ENCODE measurements around the gene LRMDA. TPM values are rescaled to one million over a fixed set of nuclear protein-coding genes. Genes with fewer than 3 reads are reported as not detected.

The LRMDA gene
- total RNA-seq, 3 donors from 2014 or later = 8.3 to 17.1 (median 11.1) TPM

DNA sequence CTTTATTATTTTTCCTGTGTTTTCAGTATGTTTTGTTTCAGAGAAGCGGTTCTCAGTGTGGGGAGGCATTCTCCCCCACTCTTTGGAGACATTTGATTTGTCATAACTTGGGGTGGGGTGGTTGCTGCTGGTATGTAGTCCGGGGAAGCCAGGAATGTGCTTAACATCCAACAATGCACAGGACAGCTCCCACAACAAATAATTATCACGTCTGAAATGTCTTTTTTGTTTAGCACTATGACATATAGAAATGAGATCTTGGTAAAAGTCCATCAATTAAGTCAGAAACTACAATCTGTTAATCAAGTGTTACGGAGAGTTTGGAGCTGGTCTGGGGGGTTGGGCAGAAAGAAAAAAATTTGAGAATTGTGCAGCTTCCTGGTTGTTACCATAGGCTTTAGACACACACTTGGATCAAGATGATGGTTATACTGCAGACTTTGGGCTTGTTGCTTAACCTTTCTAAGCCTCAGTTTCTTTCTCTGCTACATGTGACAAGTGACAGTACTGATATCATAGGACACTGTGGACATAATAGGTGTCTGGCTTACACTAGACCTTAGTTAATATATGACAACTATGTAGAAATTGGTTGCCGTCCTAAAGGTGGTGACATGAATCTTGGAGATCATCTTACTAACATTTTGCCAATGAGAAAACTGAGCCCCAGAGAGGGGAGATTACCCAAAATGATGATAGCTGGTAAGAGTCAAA is 113.7 kb downstream of the LRMDA start:
- TF ChIP-seq POLR2A (IDR thresholded peaks at IDR 0.05) (no peak), POLR2AphosphoS5 (IDR thresholded peaks at IDR 0.05) (no peak)
- TF ChIP-seq, protein P1, sequence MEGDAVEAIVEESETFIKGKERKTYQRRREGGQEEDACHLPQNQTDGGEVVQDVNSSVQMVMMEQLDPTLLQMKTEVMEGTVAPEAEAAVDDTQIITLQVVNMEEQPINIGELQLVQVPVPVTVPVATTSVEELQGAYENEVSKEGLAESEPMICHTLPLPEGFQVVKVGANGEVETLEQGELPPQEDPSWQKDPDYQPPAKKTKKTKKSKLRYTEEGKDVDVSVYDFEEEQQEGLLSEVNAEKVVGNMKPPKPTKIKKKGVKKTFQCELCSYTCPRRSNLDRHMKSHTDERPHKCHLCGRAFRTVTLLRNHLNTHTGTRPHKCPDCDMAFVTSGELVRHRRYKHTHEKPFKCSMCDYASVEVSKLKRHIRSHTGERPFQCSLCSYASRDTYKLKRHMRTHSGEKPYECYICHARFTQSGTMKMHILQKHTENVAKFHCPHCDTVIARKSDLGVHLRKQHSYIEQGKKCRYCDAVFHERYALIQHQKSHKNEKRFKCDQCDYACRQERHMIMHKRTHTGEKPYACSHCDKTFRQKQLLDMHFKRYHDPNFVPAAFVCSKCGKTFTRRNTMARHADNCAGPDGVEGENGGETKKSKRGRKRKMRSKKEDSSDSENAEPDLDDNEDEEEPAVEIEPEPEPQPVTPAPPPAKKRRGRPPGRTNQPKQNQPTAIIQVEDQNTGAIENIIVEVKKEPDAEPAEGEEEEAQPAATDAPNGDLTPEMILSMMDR (IDR thresholded peaks at IDR 0.05) = no peak
- Histone ChIP-seq H3K27ac (no peak overlapping the region), H3K4me1 (no peaks in the 10 kb centered on the region), H3K36me3 (no peaks in the 10 kb centered on the region), H3K9me3 (no peaks in the 10 kb centered on the region), H3K27me3 (no peaks in the 10 kb centered on the region), H3K4me3 (no peak overlapping the region)
- no peak for DNase-seq (ENCODE audit: low spot score in 2 of 2)
- intact Hi-C loops (cut with DNase I; ENCODE audit: low total_unique reads) = no loop called here

DNA sequence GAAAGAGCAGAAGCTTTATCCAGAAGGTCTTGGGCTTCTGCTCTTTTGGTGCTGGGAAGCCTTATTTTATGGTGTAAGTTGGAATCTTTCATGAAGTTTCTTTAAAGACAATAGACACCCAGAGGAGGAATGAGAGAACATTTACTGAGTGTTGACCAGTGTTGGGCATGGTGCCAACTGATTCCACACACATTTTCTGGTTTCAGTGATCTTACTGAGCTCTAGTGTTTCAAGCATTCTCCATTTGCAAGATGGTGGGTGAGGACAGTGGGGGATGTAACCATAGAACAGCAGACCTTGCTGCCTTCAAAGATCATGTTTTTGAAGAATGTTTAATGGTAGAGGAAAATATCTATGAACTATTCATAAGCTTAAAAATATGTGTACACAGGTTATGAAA is 114.6 kb downstream of the LRMDA start:
- H3K27ac ChIP-seq = no peak overlapping the region
- DNase-seq (ENCODE audit: low spot score in 2 of 2) = no peak
- H3K4me3 ChIP-seq = no peak overlapping the region
- intact Hi-C loops (cut with DNase I; ENCODE audit: low total_unique reads) = no loop called here
- H3K27me3 ChIP-seq = no peaks in the 10 kb centered on the region
- H3K4me1 ChIP-seq = no peaks in the 10 kb centered on the region
- no peaks in the 10 kb centered on the region for H3K9me3 ChIP-seq
- TF ChIP-seq POLR2AphosphoS5 (IDR thresholded peaks at IDR 0.05) = no peak
- no peak for TF ChIP-seq POLR2A (IDR thresholded peaks at IDR 0.05)
- TF ChIP-seq, protein P1 (IDR thresholded peaks at IDR 0.05) = no peak
- H3K36me3 ChIP-seq = no peaks in the 10 kb centered on the region

DNA sequence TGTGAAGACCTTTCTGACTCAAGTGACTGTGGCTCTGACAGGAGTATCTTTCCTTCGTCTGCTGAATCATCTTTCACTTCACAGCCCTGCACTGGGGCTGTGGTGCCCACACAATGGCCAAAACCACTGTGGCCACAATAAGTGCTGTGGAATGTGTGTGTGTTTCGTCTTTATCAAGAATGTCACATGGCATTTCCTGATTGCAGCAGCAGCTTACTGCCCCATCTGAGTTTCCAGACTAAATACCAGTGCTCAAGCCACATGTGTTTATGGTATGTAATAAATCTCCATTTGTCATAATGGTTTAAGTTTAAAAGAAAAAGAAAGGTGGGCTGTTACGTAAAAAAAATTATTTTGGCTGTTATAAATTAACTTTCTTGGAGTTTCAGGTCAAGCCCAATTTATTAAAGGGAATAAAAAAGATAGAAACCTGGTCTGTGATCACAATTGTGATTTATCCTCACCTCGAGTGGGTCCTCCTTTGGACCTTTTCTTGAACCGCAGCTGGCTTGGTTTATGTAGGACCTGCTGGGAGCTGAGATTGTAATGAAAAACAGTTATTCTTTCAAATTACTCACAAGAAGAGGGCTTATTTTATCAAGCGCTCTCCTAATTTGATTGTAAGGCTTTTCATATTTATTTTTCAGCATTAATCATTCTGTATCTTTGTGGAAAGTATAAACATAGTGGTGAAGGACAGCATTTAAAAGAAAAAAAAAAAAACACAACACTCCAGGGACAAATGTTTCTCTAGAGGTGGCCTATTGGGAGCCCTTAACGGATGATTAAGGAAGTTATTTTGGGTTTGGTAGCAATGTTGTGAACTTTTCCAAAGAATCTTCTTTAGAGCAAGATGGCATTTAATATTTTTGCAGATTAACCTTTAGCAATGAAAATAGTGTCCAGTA is 116.2 kb downstream of the LRMDA start:
- H3K9me3 ChIP-seq = peaks cover 0 to 12% of the 10 kb centered on the region in 2 donors
- no peak for DNase-seq (ENCODE audit: low spot score in 2 of 2)
- H3K27ac ChIP-seq = no peak overlapping the region
- no peak overlapping the region for H3K4me3 ChIP-seq
- no peaks in the 10 kb centered on the region for H3K36me3 ChIP-seq
- no peaks in the 10 kb centered on the region for H3K4me1 ChIP-seq
- TF ChIP-seq POLR2AphosphoS5 (IDR thresholded peaks at IDR 0.05) (no peak), POLR2A (IDR thresholded peaks at IDR 0.05) (no peak)
- TF ChIP-seq, protein P1 (IDR thresholded peaks at IDR 0.05) = no peak
- H3K27me3 ChIP-seq = no peaks in the 10 kb centered on the region
- intact Hi-C loops (cut with DNase I; ENCODE audit: low total_unique reads) = no loop called here

DNA sequence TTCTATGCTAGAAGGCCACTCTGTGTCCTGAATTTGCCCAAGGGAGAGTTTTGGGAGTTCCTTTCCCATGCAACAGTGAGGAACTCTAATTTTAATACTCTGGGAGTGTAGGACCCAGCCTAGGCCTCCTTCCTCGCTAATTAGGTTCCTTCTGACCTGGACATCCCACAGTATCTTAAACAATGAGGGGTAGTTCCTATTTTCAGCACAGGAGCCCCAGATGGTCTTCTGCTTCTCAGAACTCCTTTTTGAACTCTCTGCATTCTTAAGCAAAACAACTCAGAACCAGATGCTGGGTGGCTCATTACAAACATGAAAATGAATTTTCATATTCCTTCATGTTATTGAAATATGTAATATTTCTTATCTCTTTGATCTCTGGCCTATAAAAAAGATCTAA is 116.9 kb downstream of the LRMDA start:
- H3K9me3 ChIP-seq = peaks cover 0 to 12% of the 10 kb centered on the region in 2 donors
- no peaks in the 10 kb centered on the region for H3K4me1 ChIP-seq
- DNase-seq (ENCODE audit: low spot score in 2 of 2) = no peak
- H3K27ac ChIP-seq = no peak overlapping the region
- intact Hi-C loops (cut with DNase I; ENCODE audit: low total_unique reads) = no loop called here
- TF ChIP-seq POLR2A (IDR thresholded peaks at IDR 0.05) (no peak), POLR2AphosphoS5 (IDR thresholded peaks at IDR 0.05) (no peak)
- TF ChIP-seq, protein P1 (IDR thresholded peaks at IDR 0.05) = no peak
- H3K36me3 ChIP-seq = no peaks in the 10 kb centered on the region
- no peaks in the 10 kb centered on the region for H3K27me3 ChIP-seq
- H3K4me3 ChIP-seq = no peak overlapping the region

DNA sequence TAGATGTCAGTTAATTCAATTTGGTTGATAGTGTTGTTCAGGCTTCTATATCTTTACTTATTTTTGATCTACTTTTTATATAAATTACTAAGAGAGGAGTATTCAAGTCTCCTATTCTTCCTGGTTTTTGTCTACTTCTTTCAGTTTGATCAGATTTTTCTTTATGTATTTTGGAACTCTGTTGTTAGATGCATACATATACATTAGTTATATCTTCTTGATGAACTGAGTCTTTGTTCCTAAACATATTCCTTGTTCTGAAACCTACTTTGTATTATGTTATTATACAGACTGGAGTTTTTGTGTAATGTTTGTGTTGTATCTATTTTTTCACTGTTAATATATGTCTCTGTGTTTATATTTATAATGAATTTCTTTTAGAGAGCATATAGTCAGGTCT is 118.8 kb downstream of the LRMDA start:
- Histone ChIP-seq H3K36me3 (no peaks in the 10 kb centered on the region), H3K27me3 (no peaks in the 10 kb centered on the region), H3K4me1 (no peaks in the 10 kb centered on the region), H3K9me3 (peaks cover 0 to 12% of the 10 kb centered on the region in 2 donors), H3K4me3 (no peak overlapping the region), H3K27ac (no peak overlapping the region)
- TF ChIP-seq, protein P1 (IDR thresholded peaks at IDR 0.05) = no peak
- no peak for TF ChIP-seq POLR2A (IDR thresholded peaks at IDR 0.05)
- TF ChIP-seq POLR2AphosphoS5 (IDR thresholded peaks at IDR 0.05) = no peak
- intact Hi-C loops (cut with DNase I; ENCODE audit: low total_unique reads) = no loop called here
- DNase-seq (ENCODE audit: low spot score in 2 of 2) = no peak
